Central memory CD8-positive, alpha-beta T cell (primary cell): ENCODE measurements around the gene DENND1A.

Experiments used
- ATAC-seq: fragments of 150-1000 bp; cut with Tn5 transposase; replicated peaks from 2 replicates; pipeline ENCODE4 v1.10.0; 2022; ENCODE audit warnings: mild to moderate bottlenecking, moderate FRiP score, moderate number of reproducible peaks; ENCODE audit not compliant: poor library complexity, severe bottlenecking; ENCODE audit errors: extremely low read depth
- DNase-seq, 2 donors: peaks; one replicate each; pipeline ENCODE4 v3.0.0; 2021; ENCODE audit warnings: low spot score in 2 of 2
- H3K27ac Mint-ChIP-seq: one replicate; pipeline ENCODE4 v1.8.0; 2022; ENCODE audit warnings: low read depth, mild to moderate bottlenecking, moderate library complexity, mixed read lengths
- H3K27me3 Mint-ChIP-seq: one replicate; pipeline ENCODE4 v1.8.0; 2022; ENCODE audit warnings: mixed read lengths
- H3K36me3 Mint-ChIP-seq: one replicate; pipeline ENCODE4 v1.8.0; 2022; ENCODE audit warnings: mild to moderate bottlenecking, moderate library complexity, mixed read lengths; ENCODE audit not compliant: insufficient read depth
- H3K4me1 Mint-ChIP-seq: one replicate; pipeline ENCODE4 v1.8.0; 2022; ENCODE audit warnings: mixed read lengths
- H3K4me3 Mint-ChIP-seq: one replicate; pipeline ENCODE4 v1.8.0; 2022; ENCODE audit warnings: mild to moderate bottlenecking, moderate library complexity, mixed read lengths
- H3K9me3 Mint-ChIP-seq: one replicate; pipeline ENCODE4 v1.8.0; 2022; ENCODE audit warnings: mixed read lengths

The DENND1A gene

GRCh38 chr9:123865226-123866000 lies 64.5 kb downstream of the DENND1A start:
- Mint-ChIP-seq H3K27me3 (no peaks in the 10 kb centered on the region), H3K27ac (no peak overlapping the region), H3K4me3 (no peak overlapping the region), H3K4me1 (peaks cover 12% of the 10 kb centered on the region), H3K9me3 (no peaks in the 10 kb centered on the region), H3K36me3 (no peaks in the 10 kb centered on the region)
- DNase-seq = no peak
- ATAC-seq = no peak

- no peak overlapping the region for H3K4me3 Mint-ChIP-seq
- no peaks in the 10 kb centered on the region for H3K36me3 Mint-ChIP-seq
- ATAC-seq = no peak
- peaks cover 12% of the 10 kb centered on the region for H3K4me1 Mint-ChIP-seq
- H3K27me3 Mint-ChIP-seq = no peaks in the 10 kb centered on the region
- no peak overlapping the region for H3K27ac Mint-ChIP-seq
- DNase-seq = no peak
- no peaks in the 10 kb centered on the region for H3K9me3 Mint-ChIP-seq
Observed at GRCh38 chr9:123864251-123864650, 65.7 kb downstream of the DENND1A start.

GRCh38 chr9:123863164-123863855 lies 66.6 kb downstream of the DENND1A start:
- H3K36me3 Mint-ChIP-seq = no peaks in the 10 kb centered on the region
- no peaks in the 10 kb centered on the region for H3K9me3 Mint-ChIP-seq
- no peak overlapping the region for H3K27ac Mint-ChIP-seq
- DNase-seq = no peak
- no peaks in the 10 kb centered on the region for H3K27me3 Mint-ChIP-seq
- peaks cover 12% of the 10 kb centered on the region for H3K4me1 Mint-ChIP-seq
- no peak overlapping the region for H3K4me3 Mint-ChIP-seq
- no peak for ATAC-seq

GRCh38 chr9:123861756-123862120 lies 68.2 kb downstream of the DENND1A start:
- DNase-seq (no peak), ATAC-seq (no peak)
- no peak overlapping the region for H3K4me3 Mint-ChIP-seq
- H3K27me3 Mint-ChIP-seq = no peaks in the 10 kb centered on the region
- peaks cover 2% of the 10 kb centered on the region for H3K36me3 Mint-ChIP-seq
- H3K4me1 Mint-ChIP-seq = peaks cover 3% of the 10 kb centered on the region
- H3K9me3 Mint-ChIP-seq = no peaks in the 10 kb centered on the region
- H3K27ac Mint-ChIP-seq = no peak overlapping the region

- Mint-ChIP-seq H3K4me1 (peaks cover 8% of the 10 kb centered on the region), H3K4me3 (no peak overlapping the region), H3K27ac (no peak overlapping the region), H3K27me3 (no peaks in the 10 kb centered on the region), H3K36me3 (peaks cover 2% of the 10 kb centered on the region), H3K9me3 (no peaks in the 10 kb centered on the region)
- DNase-seq (no peak), ATAC-seq (no peak)
Observed at GRCh38 chr9:123861086-123861755, 68.7 kb downstream of the DENND1A start.

GRCh38 chr9:123860603-123861002 lies 69.3 kb downstream of the DENND1A start:
- no peaks in the 10 kb centered on the region for H3K9me3 Mint-ChIP-seq
- H3K27ac Mint-ChIP-seq = no peak overlapping the region
- ATAC-seq = no peak
- peaks cover 11% of the 10 kb centered on the region for H3K4me1 Mint-ChIP-seq
- H3K27me3 Mint-ChIP-seq = no peaks in the 10 kb centered on the region
- no peak overlapping the region for H3K4me3 Mint-ChIP-seq
- H3K36me3 Mint-ChIP-seq = peaks cover 2% of the 10 kb centered on the region
- no peak for DNase-seq

- Mint-ChIP-seq H3K4me1 (peaks cover 16% of the 10 kb centered on the region), H3K27me3 (no peaks in the 10 kb centered on the region), H3K4me3 (no peak overlapping the region), H3K9me3 (peaks cover 3% of the 10 kb centered on the region), H3K36me3 (peaks cover 5% of the 10 kb centered on the region), H3K27ac (no peak overlapping the region)
- ATAC-seq = no peak
- no peak for DNase-seq
Observed at GRCh38 chr9:123852403-123852802, 77.5 kb downstream of the DENND1A start.

GRCh38 chr9:123851851-123852250 lies 78.1 kb downstream of the DENND1A start:
- Mint-ChIP-seq H3K27ac (no peak overlapping the region), H3K9me3 (peaks cover 7% of the 10 kb centered on the region), H3K27me3 (no peaks in the 10 kb centered on the region), H3K4me1 (peaks cover 15% of the 10 kb centered on the region), H3K36me3 (peaks cover 5% of the 10 kb centered on the region), H3K4me3 (no peak overlapping the region)
- ATAC-seq (no peak), DNase-seq (no peak)

GRCh38 chr9:123848447-123849085 lies 81.4 kb downstream of the DENND1A start:
- H3K27me3 Mint-ChIP-seq = no peaks in the 10 kb centered on the region
- H3K9me3 Mint-ChIP-seq = peaks cover 13% of the 10 kb centered on the region
- ATAC-seq (no peak), DNase-seq (no peak)
- no peak overlapping the region for H3K4me3 Mint-ChIP-seq
- peaks cover 2% of the 10 kb centered on the region for H3K36me3 Mint-ChIP-seq
- H3K4me1 Mint-ChIP-seq = no peaks in the 10 kb centered on the region
- no peak overlapping the region for H3K27ac Mint-ChIP-seq

- Mint-ChIP-seq H3K4me3 (no peak overlapping the region), H3K9me3 (peaks cover 13% of the 10 kb centered on the region), H3K27me3 (no peaks in the 10 kb centered on the region), H3K36me3 (no peaks in the 10 kb centered on the region), H3K27ac (no peak overlapping the region), H3K4me1 (no peaks in the 10 kb centered on the region)
- no peak for ATAC-seq
- no peak for DNase-seq
Observed at GRCh38 chr9:123846966-123847365, 83.0 kb downstream of the DENND1A start.

GRCh38 chr9:123843703-123844102 lies 86.2 kb downstream of the DENND1A start:
- Mint-ChIP-seq H3K9me3 (peaks cover 13% of the 10 kb centered on the region), H3K36me3 (no peaks in the 10 kb centered on the region), H3K27ac (no peak overlapping the region), H3K4me3 (no peak overlapping the region), H3K4me1 (no peaks in the 10 kb centered on the region), H3K27me3 (no peaks in the 10 kb centered on the region)
- DNase-seq (no peak), ATAC-seq (no peak)

- Mint-ChIP-seq H3K4me1 (peaks cover 30% of the 10 kb centered on the region), H3K4me3 (no peak overlapping the region), H3K9me3 (no peaks in the 10 kb centered on the region), H3K27ac (peak overlapping the region; percentile 48), H3K27me3 (no peaks in the 10 kb centered on the region), H3K36me3 (no peaks in the 10 kb centered on the region)
- ATAC-seq (no peak), DNase-seq (no peak)
Observed at GRCh38 chr9:123835821-123836220, 94.1 kb downstream of the DENND1A start.
